ENCODE measurements around the gene ILRUN. TPM values are rescaled to one million over a fixed set of nuclear protein-coding genes. Genes with fewer than 3 reads are reported as not detected.
"Not testable (repeated sequence)": the region's sequence is repeated elsewhere in the genome, so short reads cannot be mapped to it uniquely, and the experiment has no call there.

ILRUN gene
- total and polyA plus RNA-seq, 4 donors, result 46.7 to 76.6 (median 66.0) TPM

DNA sequence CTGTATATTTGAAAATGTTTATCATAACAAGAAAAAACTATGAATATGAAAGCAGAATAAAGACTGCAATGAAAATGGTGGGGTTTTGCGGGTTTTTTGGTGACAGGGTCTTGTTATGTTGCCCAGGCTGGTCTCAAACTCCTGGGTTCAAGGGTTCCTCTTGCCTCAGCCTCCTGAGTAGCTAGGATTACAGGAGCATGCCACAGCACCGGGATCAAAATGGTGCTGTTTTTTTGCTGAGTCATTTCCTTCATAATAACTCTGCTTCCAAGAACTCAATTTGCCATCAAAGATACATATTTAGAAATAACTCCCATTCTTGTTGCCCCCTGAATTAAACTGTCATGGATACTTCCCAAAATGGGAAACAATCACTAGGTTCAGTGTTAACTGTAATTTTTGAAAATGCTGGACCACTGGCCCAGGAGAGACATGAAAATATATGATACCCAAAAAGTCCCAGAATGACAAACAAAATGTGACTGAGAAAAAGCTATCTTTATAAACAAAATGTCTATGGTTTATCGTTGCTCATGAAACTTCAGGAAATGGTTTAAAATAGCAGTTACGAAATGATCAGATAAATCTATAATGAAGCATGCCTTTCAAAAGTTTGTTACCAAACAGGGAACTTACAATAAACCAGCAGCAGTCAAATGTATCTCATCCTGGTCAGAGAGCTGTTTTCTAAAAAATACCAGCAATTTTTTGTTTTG, 32.2 kb downstream of the ILRUN start:
- H3K27ac ChIP-seq (ENCODE audit: low read depth in 1 of 2, low read length in 2 of 2), result peak overlapping the region in 1 of 2 donors; percentile 10
- DNase-seq (no peak), ATAC-seq (ENCODE audit: low FRiP score) (no peak)
- no peaks in the 10 kb centered on the region for H3K9me3 ChIP-seq (ENCODE audit: control insufficient read depth, low read length)
- peaks cover 0 to 3% of the 10 kb centered on the region in 2 donors for H3K4me1 ChIP-seq (ENCODE audit: control insufficient read depth in 1 of 2, insufficient read depth in 2 of 2, low read length in 2 of 2)
- H3K36me3 ChIP-seq (ENCODE audit: control insufficient read depth in 1 of 2, insufficient read depth in 2 of 2, low read length in 1 of 2), result no peaks in the 10 kb centered on the region
- H3K27me3 ChIP-seq (ENCODE audit: control insufficient read depth in 1 of 2, insufficient read depth in 2 of 2, low read length in 1 of 2), result no peaks in the 10 kb centered on the region
- WGBS, 2 donors, result 33 to 36% methylated on average over 4 of the region's 4 CpGs
- no peak overlapping the region for H3K4me3 ChIP-seq (ENCODE audit: low read length in 2 of 2)
- intact Hi-C loops (cut with DNase I), result no loop called here

- no peaks in the 10 kb centered on the region for H3K36me3 ChIP-seq (ENCODE audit: control insufficient read depth in 1 of 2, insufficient read depth in 2 of 2, low read length in 1 of 2)
- intact Hi-C loops (cut with DNase I), result no loop called here
- no peak for ATAC-seq (ENCODE audit: low FRiP score)
- WGBS, 2 donors, result 64 to 67% methylated on average over 5 of the region's 5 CpGs
- no peak overlapping the region for H3K4me3 ChIP-seq (ENCODE audit: low read length in 2 of 2)
- H3K9me3 ChIP-seq (ENCODE audit: control insufficient read depth, low read length), result no peaks in the 10 kb centered on the region
- no peaks in the 10 kb centered on the region for H3K27me3 ChIP-seq (ENCODE audit: control insufficient read depth in 1 of 2, insufficient read depth in 2 of 2, low read length in 1 of 2)
- H3K27ac ChIP-seq (ENCODE audit: low read depth in 1 of 2, low read length in 2 of 2), result no peak overlapping the region
- DNase-seq, result no peak
- peaks cover 0 to 5% of the 10 kb centered on the region in 2 donors for H3K4me1 ChIP-seq (ENCODE audit: control insufficient read depth in 1 of 2, insufficient read depth in 2 of 2, low read length in 2 of 2)
These were observed 32.7 kb downstream of the ILRUN start for GRCh38 chr6:34663831-34664255.

GRCh38 chr6:34663371-34663770, 33.2 kb downstream of the ILRUN start:
- H3K27ac ChIP-seq (ENCODE audit: low read depth in 1 of 2, low read length in 2 of 2), result no peak overlapping the region
- no peaks in the 10 kb centered on the region for H3K27me3 ChIP-seq (ENCODE audit: control insufficient read depth in 1 of 2, insufficient read depth in 2 of 2, low read length in 1 of 2)
- ATAC-seq (ENCODE audit: low FRiP score) (no peak), DNase-seq (no peak)
- H3K36me3 ChIP-seq (ENCODE audit: control insufficient read depth in 1 of 2, insufficient read depth in 2 of 2, low read length in 1 of 2), result no peaks in the 10 kb centered on the region
- no peak overlapping the region for H3K4me3 ChIP-seq (ENCODE audit: low read length in 2 of 2)
- WGBS, 2 donors, result 88 to 90% methylated on average over 2 of the region's 2 CpGs
- H3K4me1 ChIP-seq (ENCODE audit: control insufficient read depth in 1 of 2, insufficient read depth in 2 of 2, low read length in 2 of 2), result peaks cover 0 to 7% of the 10 kb centered on the region in 2 donors
- intact Hi-C loops (cut with DNase I), result no loop called here
- H3K9me3 ChIP-seq (ENCODE audit: control insufficient read depth, low read length), result no peaks in the 10 kb centered on the region

DNA sequence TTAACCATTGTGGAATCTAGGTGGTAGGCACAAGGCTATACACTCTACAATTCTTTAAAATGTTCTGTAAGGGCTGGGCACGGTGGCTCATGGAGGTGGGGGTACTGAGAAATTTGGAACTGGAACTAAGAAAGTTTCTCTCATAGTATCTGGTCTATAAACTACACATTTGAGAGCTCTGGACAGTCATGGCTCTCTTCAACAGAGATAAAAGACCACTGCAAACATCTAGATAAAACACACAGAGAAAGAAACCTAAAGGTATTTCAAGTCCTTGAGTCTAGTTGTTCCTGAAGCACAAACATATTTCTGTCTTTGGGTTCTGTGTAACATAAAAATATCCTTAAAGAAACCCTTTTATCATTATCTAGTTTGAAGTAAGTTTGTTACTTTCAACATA, 35.2 kb downstream of the ILRUN start:
- Histone ChIP-seq H3K27ac (ENCODE audit: low read depth in 1 of 2, low read length in 2 of 2) (no peak overlapping the region), H3K4me1 (ENCODE audit: control insufficient read depth in 1 of 2, insufficient read depth in 2 of 2, low read length in 2 of 2) (peaks cover 8 to 12% of the 10 kb centered on the region in 2 donors), H3K9me3 (ENCODE audit: control insufficient read depth, low read length) (no peaks in the 10 kb centered on the region), H3K27me3 (ENCODE audit: control insufficient read depth in 1 of 2, insufficient read depth in 2 of 2, low read length in 1 of 2) (no peaks in the 10 kb centered on the region), H3K4me3 (ENCODE audit: low read length in 2 of 2) (no peak overlapping the region), H3K36me3 (ENCODE audit: control insufficient read depth in 1 of 2, insufficient read depth in 2 of 2, low read length in 1 of 2) (no peaks in the 10 kb centered on the region)
- ATAC-seq (ENCODE audit: low FRiP score), result no peak
- WGBS, 2 donors, result 81 to 84% methylated on average over 1 of the region's 1 CpG
- no peak for DNase-seq
- intact Hi-C loops (cut with DNase I), result no loop called here

- Histone ChIP-seq H3K27me3 (ENCODE audit: control insufficient read depth in 1 of 2, insufficient read depth in 2 of 2, low read length in 1 of 2) (no peaks in the 10 kb centered on the region), H3K4me1 (ENCODE audit: control insufficient read depth in 1 of 2, insufficient read depth in 2 of 2, low read length in 2 of 2) (peaks cover 8 to 9% of the 10 kb centered on the region in 2 donors), H3K9me3 (ENCODE audit: control insufficient read depth, low read length) (no peaks in the 10 kb centered on the region), H3K4me3 (ENCODE audit: low read length in 2 of 2) (no peak overlapping the region), H3K27ac (ENCODE audit: low read depth in 1 of 2, low read length in 2 of 2) (no peak overlapping the region), H3K36me3 (ENCODE audit: control insufficient read depth in 1 of 2, insufficient read depth in 2 of 2, low read length in 1 of 2) (no peaks in the 10 kb centered on the region)
- WGBS, 2 donors, result 82 to 89% methylated on average over 7 of the region's 7 CpGs
- intact Hi-C loops (cut with DNase I), result loop anchor here in 1 of 2 donors (5.0 kb wide), 1 partner anchor 39 kb away; the partner anchor contains the start of gene ILRUN
- DNase-seq (no peak), ATAC-seq (ENCODE audit: low FRiP score) (no peak)
These were observed 37.8 kb downstream of the ILRUN start for GRCh38 chr6:34658605-34659265.

GRCh38 chr6:34657979-34658480, 38.5 kb downstream of the ILRUN start:
- not testable (repeated sequence) for H3K4me3 ChIP-seq (ENCODE audit: low read length in 2 of 2); H3K36me3 ChIP-seq (ENCODE audit: control insufficient read depth in 1 of 2, insufficient read depth in 2 of 2, low read length in 1 of 2); H3K4me1 ChIP-seq (ENCODE audit: control insufficient read depth in 1 of 2, insufficient read depth in 2 of 2, low read length in 2 of 2); DNase-seq; H3K27me3 ChIP-seq (ENCODE audit: control insufficient read depth in 1 of 2, insufficient read depth in 2 of 2, low read length in 1 of 2); H3K9me3 ChIP-seq (ENCODE audit: control insufficient read depth, low read length)
- 26 to 27% methylated on average over 6 of the region's 6 CpGs for WGBS, 2 donors
- peak; percentile 64 for ATAC-seq (ENCODE audit: low FRiP score)
- intact Hi-C loops (cut with DNase I), result loop anchor here in 1 of 2 donors (5.0 kb wide), 1 partner anchor 39 kb away; the partner anchor contains the start of gene ILRUN
- peak overlapping the region; percentile 87 to 98 for H3K27ac ChIP-seq (ENCODE audit: low read depth in 1 of 2, low read length in 2 of 2)

GRCh38 chr6:34657307-34657978, 39.1 kb downstream of the ILRUN start:
- DNase-seq (no peak), ATAC-seq (ENCODE audit: low FRiP score) (peak; percentile 89)
- Histone ChIP-seq H3K9me3 (ENCODE audit: control insufficient read depth, low read length) (no peaks in the 10 kb centered on the region), H3K36me3 (ENCODE audit: control insufficient read depth in 1 of 2, insufficient read depth in 2 of 2, low read length in 1 of 2) (no peaks in the 10 kb centered on the region), H3K4me1 (ENCODE audit: control insufficient read depth in 1 of 2, insufficient read depth in 2 of 2, low read length in 2 of 2) (peaks cover 8 to 9% of the 10 kb centered on the region in 2 donors), H3K27me3 (ENCODE audit: control insufficient read depth in 1 of 2, insufficient read depth in 2 of 2, low read length in 1 of 2) (no peaks in the 10 kb centered on the region), H3K27ac (ENCODE audit: low read depth in 1 of 2, low read length in 2 of 2) (peak overlapping the region; percentile 87 to 98), H3K4me3 (ENCODE audit: low read length in 2 of 2) (peak overlapping the region; percentile 53 to 60)
- intact Hi-C loops (cut with DNase I), result loop anchor here in 1 of 2 donors (5.0 kb wide), 1 partner anchor 40 kb away; the partner anchor contains the start of gene ILRUN
- WGBS, 2 donors, result 0 to 1% methylated on average over 2 of the region's 2 CpGs

GRCh38 chr6:34657037-34657306, 39.6 kb downstream of the ILRUN start:
- 0 to 1% methylated on average over 1 of the region's 1 CpG for WGBS, 2 donors
- no peak for ATAC-seq (ENCODE audit: low FRiP score)
- Histone ChIP-seq H3K9me3 (ENCODE audit: control insufficient read depth, low read length) (no peaks in the 10 kb centered on the region), H3K4me3 (ENCODE audit: low read length in 2 of 2) (peak overlapping the region; percentile 53 to 60), H3K4me1 (ENCODE audit: control insufficient read depth in 1 of 2, insufficient read depth in 2 of 2, low read length in 2 of 2) (peaks cover 8 to 9% of the 10 kb centered on the region in 2 donors), H3K27me3 (ENCODE audit: control insufficient read depth in 1 of 2, insufficient read depth in 2 of 2, low read length in 1 of 2) (no peaks in the 10 kb centered on the region), H3K27ac (ENCODE audit: low read depth in 1 of 2, low read length in 2 of 2) (peak overlapping the region; percentile 59 to 93), H3K36me3 (ENCODE audit: control insufficient read depth in 1 of 2, insufficient read depth in 2 of 2, low read length in 1 of 2) (no peaks in the 10 kb centered on the region)
- intact Hi-C loops (cut with DNase I), result loop anchor here in 1 of 2 donors (5.0 kb wide), 1 partner anchor 40 kb away; the partner anchor contains the start of gene ILRUN
- no peak for DNase-seq

All from aorta (tissue), 5 donors.